GM12801 (cell line): ENCODE results near the gene MITF.

Experiments
- CTCF ChIP-seq: IDR thresholded peaks from one replicate; pipeline ENCODE4 v1.5.1; 2011; ENCODE audit warnings: control low read depth; ENCODE audit not compliant: insufficient read length; ENCODE audit errors: extremely low read depth

MITF gene

GRCh38 chr3:69871251-69871650, 132.0 kb downstream of the MITF start:
- TF ChIP-seq CTCF, result no peak

- TF ChIP-seq CTCF, result no peak
These were observed 132.6 kb downstream of the MITF start for GRCh38 chr3:69871868-69872267.

GRCh38 chr3:69872783-69873378, 133.6 kb downstream of the MITF start:
- no peak for TF ChIP-seq CTCF

GRCh38 chr3:69876073-69876472, 136.8 kb downstream of the MITF start:
- TF ChIP-seq CTCF, result no peak

GRCh38 chr3:69878254-69878653, 139.0 kb downstream of the MITF start:
- TF ChIP-seq CTCF, result no peak

GRCh38 chr3:69879051-69879450, 139.8 kb downstream of the MITF start:
- no peak for TF ChIP-seq CTCF

- TF ChIP-seq CTCF, result no peak
These were observed 140.9 kb downstream of the MITF start for GRCh38 chr3:69880069-69880640.
